Activated CD8-positive, alpha-beta memory T cell treated with anti-CD3 and anti-CD28 coated beads, Interleukin-2, amount 10 ng/mL, durations not matched to agents 7 days and 5 days (primary cell): ENCODE measurements around the gene KCNK10. TPM values are rescaled to one million over a fixed set of nuclear protein-coding genes. Genes with fewer than 3 reads are reported as not detected.

ENCODE experiments used
- ATAC-seq: fragments of 150-1000 bp; cut with Tn5 transposase; one replicate; pipeline ENCODE4 v1.10.0; 2021; ENCODE audit warnings: moderate library complexity
- CTCF ChIA-PET: fragments of 350-600 bp; sonication (Branson Sonifier 250); formaldehyde crosslinking; loops from one replicate; lab custom pipeline; 2021; ENCODE audit warnings: antibody characterized with exemption; lab: Charles Lee
- DNase-seq: peaks from one replicate; pipeline ENCODE4 v3.0.0-alpha.2; 2020
- H3K27ac Mint-ChIP-seq: one replicate; pipeline ENCODE4 v1.8.0; 2021; ENCODE audit warnings: mild to moderate bottlenecking, mixed read lengths
- H3K27me3 Mint-ChIP-seq: one replicate; pipeline ENCODE4 v1.8.0; 2021; ENCODE audit warnings: mixed read lengths
- H3K36me3 Mint-ChIP-seq: one replicate; pipeline ENCODE4 v1.8.0; 2021; ENCODE audit warnings: mild to moderate bottlenecking, mixed read lengths
- H3K4me1 Mint-ChIP-seq: one replicate; pipeline ENCODE4 v1.8.0; 2021; ENCODE audit warnings: mixed read lengths
- H3K4me3 Mint-ChIP-seq: one replicate; pipeline ENCODE4 v1.8.0; 2021; ENCODE audit warnings: mild to moderate bottlenecking, moderate library complexity, mixed read lengths
- H3K9me3 Mint-ChIP-seq: one replicate; pipeline ENCODE4 v1.8.0; 2022; ENCODE audit warnings: low read depth, mixed read lengths
- total RNA-seq, 2 experiments: library from RNA; stranded (reverse); gene quantifications; one replicate each; pipeline ENCODE4 v1.2.3, GENCODE V29; 2021

Gene KCNK10
- total RNA-seq, 2 experiments from 2014 or later = not detected

- Mint-ChIP-seq H3K27ac (no peak overlapping the region), H3K27me3 (no peaks in the 10 kb centered on the region), H3K36me3 (peaks cover 3% of the 10 kb centered on the region), H3K9me3 (peaks cover 10% of the 10 kb centered on the region), H3K4me1 (no peaks in the 10 kb centered on the region), H3K4me3 (no peak overlapping the region)
- DNase-seq (no peak), ATAC-seq (no peak)
- CTCF ChIA-PET = no interaction called here
These were observed 104.8 kb downstream of the KCNK10 start for GRCh38 chr14:88218119-88218915.

GRCh38 chr14:88212691-88213090, 110.4 kb downstream of the KCNK10 start:
- Mint-ChIP-seq H3K36me3 (no peaks in the 10 kb centered on the region), H3K4me3 (no peak overlapping the region), H3K27ac (no peak overlapping the region), H3K27me3 (peaks cover 10% of the 10 kb centered on the region), H3K9me3 (no peaks in the 10 kb centered on the region), H3K4me1 (no peaks in the 10 kb centered on the region)
- CTCF ChIA-PET = no interaction called here
- no peak for ATAC-seq
- no peak for DNase-seq

- no peak overlapping the region for H3K4me3 Mint-ChIP-seq
- no peaks in the 10 kb centered on the region for H3K9me3 Mint-ChIP-seq
- no peak overlapping the region for H3K27ac Mint-ChIP-seq
- H3K27me3 Mint-ChIP-seq = peaks cover 14% of the 10 kb centered on the region
- no peak for ATAC-seq
- no peak for DNase-seq
- no peaks in the 10 kb centered on the region for H3K4me1 Mint-ChIP-seq
- CTCF ChIA-PET = no interaction called here
- no peaks in the 10 kb centered on the region for H3K36me3 Mint-ChIP-seq
These were observed 112.6 kb downstream of the KCNK10 start for GRCh38 chr14:88210426-88210825.

GRCh38 chr14:88209273-88209672, 113.8 kb downstream of the KCNK10 start:
- Mint-ChIP-seq H3K27ac (no peak overlapping the region), H3K27me3 (peaks cover 21% of the 10 kb centered on the region), H3K36me3 (no peaks in the 10 kb centered on the region), H3K9me3 (no peaks in the 10 kb centered on the region), H3K4me3 (no peak overlapping the region), H3K4me1 (no peaks in the 10 kb centered on the region)
- DNase-seq (no peak), ATAC-seq (no peak)
- CTCF ChIA-PET = no interaction called here

- no peaks in the 10 kb centered on the region for H3K4me1 Mint-ChIP-seq
- CTCF ChIA-PET = no interaction called here
- DNase-seq (no peak), ATAC-seq (no peak)
- H3K4me3 Mint-ChIP-seq = no peak overlapping the region
- H3K27ac Mint-ChIP-seq = no peak overlapping the region
- no peaks in the 10 kb centered on the region for H3K36me3 Mint-ChIP-seq
- H3K27me3 Mint-ChIP-seq = peaks cover 23% of the 10 kb centered on the region
- no peaks in the 10 kb centered on the region for H3K9me3 Mint-ChIP-seq
These were observed 114.2 kb downstream of the KCNK10 start for GRCh38 chr14:88208858-88209257.

- ATAC-seq (no peak), DNase-seq (no peak)
- Mint-ChIP-seq H3K36me3 (no peaks in the 10 kb centered on the region), H3K9me3 (no peaks in the 10 kb centered on the region), H3K4me1 (no peaks in the 10 kb centered on the region), H3K27ac (no peak overlapping the region), H3K4me3 (no peak overlapping the region), H3K27me3 (peaks cover 28% of the 10 kb centered on the region)
- CTCF ChIA-PET = no interaction called here
These were observed 118.8 kb downstream of the KCNK10 start for GRCh38 chr14:88204221-88204620.

GRCh38 chr14:88203291-88203690, 119.8 kb downstream of the KCNK10 start:
- H3K4me3 Mint-ChIP-seq = no peak overlapping the region
- CTCF ChIA-PET = no interaction called here
- no peaks in the 10 kb centered on the region for H3K36me3 Mint-ChIP-seq
- H3K27ac Mint-ChIP-seq = no peak overlapping the region
- peaks cover 25% of the 10 kb centered on the region for H3K27me3 Mint-ChIP-seq
- DNase-seq (no peak), ATAC-seq (no peak)
- H3K4me1 Mint-ChIP-seq = no peaks in the 10 kb centered on the region
- no peaks in the 10 kb centered on the region for H3K9me3 Mint-ChIP-seq

- no peaks in the 10 kb centered on the region for H3K36me3 Mint-ChIP-seq
- CTCF ChIA-PET = no interaction called here
- H3K9me3 Mint-ChIP-seq = no peaks in the 10 kb centered on the region
- DNase-seq (no peak), ATAC-seq (no peak)
- H3K4me3 Mint-ChIP-seq = no peak overlapping the region
- H3K27me3 Mint-ChIP-seq = peaks cover 24% of the 10 kb centered on the region
- no peak overlapping the region for H3K27ac Mint-ChIP-seq
- H3K4me1 Mint-ChIP-seq = no peaks in the 10 kb centered on the region
These were observed 120.8 kb downstream of the KCNK10 start for GRCh38 chr14:88202286-88202685.

GRCh38 chr14:88201851-88202250, 121.2 kb downstream of the KCNK10 start:
- ATAC-seq = no peak
- H3K9me3 Mint-ChIP-seq = no peaks in the 10 kb centered on the region
- H3K36me3 Mint-ChIP-seq = no peaks in the 10 kb centered on the region
- peaks cover 24% of the 10 kb centered on the region for H3K27me3 Mint-ChIP-seq
- CTCF ChIA-PET = interaction anchor here (1.6 kb wide), 1 partner anchor 13 kb away, joined by 7 read pairs; no protein-coding TSS in a partner anchor
- H3K27ac Mint-ChIP-seq = no peak overlapping the region
- DNase-seq = no peak
- no peaks in the 10 kb centered on the region for H3K4me1 Mint-ChIP-seq
- no peak overlapping the region for H3K4me3 Mint-ChIP-seq

- CTCF ChIA-PET = no interaction called here
- Mint-ChIP-seq H3K36me3 (no peaks in the 10 kb centered on the region), H3K27me3 (peaks cover 32% of the 10 kb centered on the region), H3K9me3 (no peaks in the 10 kb centered on the region), H3K4me1 (no peaks in the 10 kb centered on the region), H3K27ac (no peak overlapping the region), H3K4me3 (no peak overlapping the region)
- DNase-seq = no peak
- ATAC-seq = no peak
These were observed 123.2 kb downstream of the KCNK10 start for GRCh38 chr14:88199882-88200281.

- ATAC-seq = no peak
- no peaks in the 10 kb centered on the region for H3K9me3 Mint-ChIP-seq
- H3K4me3 Mint-ChIP-seq = no peak overlapping the region
- DNase-seq = no peak
- H3K36me3 Mint-ChIP-seq = no peaks in the 10 kb centered on the region
- H3K27me3 Mint-ChIP-seq = peaks cover 35% of the 10 kb centered on the region
- H3K4me1 Mint-ChIP-seq = no peaks in the 10 kb centered on the region
- CTCF ChIA-PET = interaction anchor here (1.8 kb wide), 1 partner anchor 9 kb away, joined by 8 read pairs; no protein-coding TSS in a partner anchor
- H3K27ac Mint-ChIP-seq = no peak overlapping the region
These were observed 124.6 kb downstream of the KCNK10 start for GRCh38 chr14:88198446-88198845.

- DNase-seq = peak; percentile 9
- peaks cover 37% of the 10 kb centered on the region for H3K27me3 Mint-ChIP-seq
- ATAC-seq = no peak
- H3K4me1 Mint-ChIP-seq = no peaks in the 10 kb centered on the region
- CTCF ChIA-PET = interaction anchor here (1.1 kb wide), 1 partner anchor 9 kb away, joined by 3 read pairs; no protein-coding TSS in a partner anchor
- no peaks in the 10 kb centered on the region for H3K9me3 Mint-ChIP-seq
- H3K27ac Mint-ChIP-seq = no peak overlapping the region
- H3K36me3 Mint-ChIP-seq = no peaks in the 10 kb centered on the region
- H3K4me3 Mint-ChIP-seq = no peak overlapping the region
These were observed 126.1 kb downstream of the KCNK10 start for GRCh38 chr14:88196925-88197324.

- ATAC-seq (no peak), DNase-seq (no peak)
- no peaks in the 10 kb centered on the region for H3K36me3 Mint-ChIP-seq
- no peaks in the 10 kb centered on the region for H3K4me1 Mint-ChIP-seq
- no peak overlapping the region for H3K27ac Mint-ChIP-seq
- H3K27me3 Mint-ChIP-seq = peaks cover 37% of the 10 kb centered on the region
- no peaks in the 10 kb centered on the region for H3K9me3 Mint-ChIP-seq
- CTCF ChIA-PET = interaction anchor here (1.1 to 1.2 kb wide), 2 partner anchors 9 to 251 kb away, joined by 3 to 4 read pairs; no protein-coding TSS in a partner anchor
- no peak overlapping the region for H3K4me3 Mint-ChIP-seq
These were observed 126.8 kb downstream of the KCNK10 start for GRCh38 chr14:88196116-88196890.
